Loucy (cell line): Measurements from ENCODE around the gene TBL1X.

Source experiments
- H2AFZ ChIP-seq: fragments of 200-600 bp; sonication (generic); 2 replicates; pipeline ENCODE4 v1.6.0; 2016; ENCODE audit warnings: antibody characterized with exemption, mild to moderate bottlenecking, low read length, moderate library complexity
- H3F3A ChIP-seq: fragments of 200-600 bp; 2 replicates; pipeline ENCODE4 v1.6.0; 2016; ENCODE audit warnings: antibody characterized with exemption, low read depth, mild to moderate bottlenecking
- H3K27me3 ChIP-seq: fragments of 200-600 bp; sonication (generic); 2 replicates; pipeline ENCODE4 v1.6.1; 2014; ENCODE audit warnings: low read length, mild to moderate bottlenecking; ENCODE audit not compliant: insufficient read depth, poor library complexity, severe bottlenecking
- H3K36me3 ChIP-seq: fragments of 200-600 bp; sonication (generic); 2 replicates; pipeline ENCODE4 v1.6.1; 2016; ENCODE audit warnings: low read length; ENCODE audit not compliant: insufficient read depth
- H3K4me1 ChIP-seq: fragments of 200-600 bp; sonication (generic); 2 replicates; pipeline ENCODE4 v1.5.1; 2014; ENCODE audit warnings: low read length, mild to moderate bottlenecking; ENCODE audit not compliant: insufficient read depth, poor library complexity, severe bottlenecking
- H3K4me2 ChIP-seq: fragments of 200-600 bp; sonication (generic); 2 replicates; pipeline ENCODE4 v1.6.0; 2014; ENCODE audit warnings: antibody characterized with exemption, low read length, low read depth, mild to moderate bottlenecking; ENCODE audit not compliant: poor library complexity, severe bottlenecking
- H3K4me3 ChIP-seq: fragments of 200-600 bp; sonication (generic); 2 replicates; pipeline ENCODE4 v1.5.1; 2014; ENCODE audit warnings: low read length, mild to moderate bottlenecking, mixed read lengths; ENCODE audit not compliant: poor library complexity, severe bottlenecking
- H3K79me2 ChIP-seq: fragments of 200-600 bp; sonication (generic); 2 replicates; pipeline ENCODE4 v1.6.1; 2014; ENCODE audit warnings: low read length; ENCODE audit not compliant: insufficient read depth
- H3K9ac ChIP-seq: fragments of 200-600 bp; sonication (generic); 2 replicates; pipeline ENCODE4 v1.6.0; 2014; ENCODE audit warnings: mild to moderate bottlenecking, low read depth, low read length, moderate library complexity; ENCODE audit not compliant: poor library complexity, severe bottlenecking
- H3K9me2 ChIP-seq: fragments of 200-600 bp; sonication (generic); replicated peaks from 2 replicates; pipeline ENCODE4 v1.6.1; 2016; ENCODE audit warnings: low read depth, low read length, mixed read lengths
- H3K9me3 ChIP-seq: fragments of 200-600 bp; sonication (generic); 2 replicates; pipeline ENCODE4 v1.6.1; 2014; ENCODE audit warnings: mild to moderate bottlenecking, antibody characterized with exemption, low read length, low read depth; ENCODE audit not compliant: insufficient read depth
- H4K20me1 ChIP-seq: fragments of 200-600 bp; sonication (generic); 2 replicates; pipeline ENCODE4 v1.6.0; 2014; ENCODE audit warnings: antibody characterized with exemption, low read length, mild to moderate bottlenecking; ENCODE audit not compliant: insufficient read depth, poor library complexity, severe bottlenecking
- EZH2phosphoT487 ChIP-seq: fragments of 200-600 bp; IDR thresholded peaks from 2 replicates; pipeline ENCODE4 v1.6.1; 2018; ENCODE audit warnings: antibody characterized with exemption, mild to moderate bottlenecking, moderate library complexity, borderline replicate concordance
- TF ChIP-seq, protein P1 (sequence below): fragments of 200-600 bp; sonication (generic); conservative IDR thresholded peaks from 2 replicates; pipeline ENCODE4 v1.5.1; 2014; ENCODE audit warnings: mild to moderate bottlenecking, antibody characterized with exemption, low read length

The TBL1X gene

DNA sequence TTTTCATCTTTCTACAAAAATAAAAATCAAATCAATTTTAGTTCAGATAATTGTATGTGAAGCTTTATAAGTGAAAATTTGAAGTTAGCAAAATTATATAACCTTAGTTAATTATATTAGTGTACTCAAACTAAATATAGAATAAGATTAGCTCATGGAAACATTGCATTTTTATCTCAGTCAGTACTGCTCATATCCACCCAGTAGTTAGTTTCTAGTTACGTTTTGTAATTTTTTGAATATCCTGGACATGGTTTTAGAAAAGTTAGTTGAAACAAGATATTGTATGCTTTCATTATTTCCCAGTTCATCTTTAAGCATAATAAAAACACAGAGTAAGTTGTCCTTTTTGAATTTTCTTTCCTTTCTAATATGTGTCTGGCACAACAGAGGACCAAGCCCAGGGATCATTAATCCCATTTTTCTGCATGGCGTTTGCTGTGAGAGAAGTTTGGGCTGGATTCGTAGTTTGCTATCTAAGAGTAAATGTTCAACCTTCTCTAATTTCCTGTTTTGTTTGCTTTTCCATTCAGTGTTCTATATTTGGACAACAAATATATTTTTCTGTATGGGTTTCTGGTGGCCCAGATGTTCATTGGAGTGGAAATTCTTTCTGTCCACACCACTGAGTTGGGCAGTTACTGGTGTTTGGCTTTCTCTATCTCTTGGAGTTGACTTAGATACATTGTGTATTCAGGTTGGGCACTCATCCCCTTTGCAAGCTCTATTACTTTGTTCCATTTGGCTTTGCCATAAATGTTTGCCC lies 12.1 kb downstream of the TBL1X start:
- no peaks in the 10 kb centered on the region for H3K9me3 ChIP-seq
- H3K9ac ChIP-seq: no peak overlapping the region
- no peak for TF ChIP-seq EZH2phosphoT487
- TF ChIP-seq, protein P1, sequence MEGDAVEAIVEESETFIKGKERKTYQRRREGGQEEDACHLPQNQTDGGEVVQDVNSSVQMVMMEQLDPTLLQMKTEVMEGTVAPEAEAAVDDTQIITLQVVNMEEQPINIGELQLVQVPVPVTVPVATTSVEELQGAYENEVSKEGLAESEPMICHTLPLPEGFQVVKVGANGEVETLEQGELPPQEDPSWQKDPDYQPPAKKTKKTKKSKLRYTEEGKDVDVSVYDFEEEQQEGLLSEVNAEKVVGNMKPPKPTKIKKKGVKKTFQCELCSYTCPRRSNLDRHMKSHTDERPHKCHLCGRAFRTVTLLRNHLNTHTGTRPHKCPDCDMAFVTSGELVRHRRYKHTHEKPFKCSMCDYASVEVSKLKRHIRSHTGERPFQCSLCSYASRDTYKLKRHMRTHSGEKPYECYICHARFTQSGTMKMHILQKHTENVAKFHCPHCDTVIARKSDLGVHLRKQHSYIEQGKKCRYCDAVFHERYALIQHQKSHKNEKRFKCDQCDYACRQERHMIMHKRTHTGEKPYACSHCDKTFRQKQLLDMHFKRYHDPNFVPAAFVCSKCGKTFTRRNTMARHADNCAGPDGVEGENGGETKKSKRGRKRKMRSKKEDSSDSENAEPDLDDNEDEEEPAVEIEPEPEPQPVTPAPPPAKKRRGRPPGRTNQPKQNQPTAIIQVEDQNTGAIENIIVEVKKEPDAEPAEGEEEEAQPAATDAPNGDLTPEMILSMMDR: no peak
- no peak overlapping the region for H3K4me2 ChIP-seq
- no peak overlapping the region for H2AFZ ChIP-seq
- H3F3A ChIP-seq: no peaks in the 10 kb centered on the region
- H3K4me1 ChIP-seq: peaks cover 15% of the 10 kb centered on the region
- H3K27me3 ChIP-seq: no peaks in the 10 kb centered on the region
- no peaks in the 10 kb centered on the region for H3K36me3 ChIP-seq
- 0 out of 2 replicates have a peak, but pooled peaks cover 8% of the 10 kb centered on the region for H3K79me2 ChIP-seq
- no peak overlapping the region for H3K4me3 ChIP-seq
- H3K9me2 ChIP-seq: no peaks in the 10 kb centered on the region
- H4K20me1 ChIP-seq: no peaks in the 10 kb centered on the region

DNA sequence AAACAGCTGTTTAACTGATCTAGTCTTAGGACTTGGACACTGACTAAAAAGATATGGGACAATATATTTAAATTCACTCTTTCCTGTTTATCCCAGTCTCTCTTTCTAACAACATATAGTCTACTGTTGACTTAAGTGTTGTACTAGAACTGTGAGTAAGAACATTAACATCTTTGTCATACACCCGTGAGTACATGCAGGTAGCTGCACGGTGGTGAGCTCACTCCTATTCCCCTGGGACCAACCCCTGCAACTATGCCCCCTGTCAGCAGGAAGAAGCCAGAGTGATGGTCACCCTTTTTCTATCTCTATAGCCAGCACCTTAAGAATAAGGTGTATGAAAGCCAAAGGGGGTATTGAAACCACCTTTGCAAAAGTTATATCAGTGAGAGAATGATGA lies 17.6 kb downstream of the TBL1X start:
- Histone ChIP-seq H3K4me1 (peaks cover 4% of the 10 kb centered on the region), H3K9me2 (no peaks in the 10 kb centered on the region), H3K36me3 (no peaks in the 10 kb centered on the region), H3K79me2 (0 out of 2 replicates have a peak, but pooled peaks cover 11% of the 10 kb centered on the region), H3K4me2 (no peak overlapping the region), H3K9ac (no peak overlapping the region), H3K27me3 (no peaks in the 10 kb centered on the region), H3K4me3 (no peak overlapping the region), H3F3A (no peaks in the 10 kb centered on the region), H3K9me3 (no peaks in the 10 kb centered on the region), H2AFZ (no peak overlapping the region), H4K20me1 (no peaks in the 10 kb centered on the region)
- no peak for TF ChIP-seq EZH2phosphoT487
- TF ChIP-seq, protein P1: no peak

DNA sequence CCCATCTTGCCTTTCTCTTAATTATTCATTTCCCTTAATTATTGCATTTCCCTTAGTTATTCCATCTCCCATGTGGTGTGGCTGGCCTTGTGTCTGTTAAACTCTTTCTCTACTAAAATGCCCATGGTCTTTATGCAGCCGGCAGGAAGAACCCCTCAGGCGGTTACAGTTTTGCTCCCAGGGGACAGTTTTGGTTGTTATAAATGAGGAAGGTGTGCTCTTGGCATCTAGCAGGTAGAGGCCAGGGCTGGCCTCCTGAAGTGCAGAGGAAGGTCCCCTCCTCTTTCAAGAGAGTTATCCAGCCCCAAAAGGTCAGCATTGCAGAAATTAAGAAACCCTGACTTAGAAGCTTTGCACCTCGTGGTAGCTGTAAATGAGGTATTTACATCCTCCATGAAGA lies 18.0 kb downstream of the TBL1X start:
- H3K4me2 ChIP-seq: no peak overlapping the region

More for the DNA sequence above, 18.0 kb downstream of the TBL1X start:
- no peak overlapping the region for H2AFZ ChIP-seq
- no peaks in the 10 kb centered on the region for H3F3A ChIP-seq
- no peak overlapping the region for H3K4me3 ChIP-seq
- H3K27me3 ChIP-seq: no peaks in the 10 kb centered on the region
- H4K20me1 ChIP-seq: no peaks in the 10 kb centered on the region
- H3K9me3 ChIP-seq: no peaks in the 10 kb centered on the region
- H3K79me2 ChIP-seq: 0 out of 2 replicates have a peak, but pooled peaks cover 11% of the 10 kb centered on the region
- H3K9ac ChIP-seq: no peak overlapping the region
- H3K36me3 ChIP-seq: no peaks in the 10 kb centered on the region
- H3K4me1 ChIP-seq: peaks cover 4% of the 10 kb centered on the region
- no peaks in the 10 kb centered on the region for H3K9me2 ChIP-seq
- TF ChIP-seq, protein P1: no peak
- TF ChIP-seq EZH2phosphoT487: no peak
